ENCODE data around the gene NXN.

DNA sequence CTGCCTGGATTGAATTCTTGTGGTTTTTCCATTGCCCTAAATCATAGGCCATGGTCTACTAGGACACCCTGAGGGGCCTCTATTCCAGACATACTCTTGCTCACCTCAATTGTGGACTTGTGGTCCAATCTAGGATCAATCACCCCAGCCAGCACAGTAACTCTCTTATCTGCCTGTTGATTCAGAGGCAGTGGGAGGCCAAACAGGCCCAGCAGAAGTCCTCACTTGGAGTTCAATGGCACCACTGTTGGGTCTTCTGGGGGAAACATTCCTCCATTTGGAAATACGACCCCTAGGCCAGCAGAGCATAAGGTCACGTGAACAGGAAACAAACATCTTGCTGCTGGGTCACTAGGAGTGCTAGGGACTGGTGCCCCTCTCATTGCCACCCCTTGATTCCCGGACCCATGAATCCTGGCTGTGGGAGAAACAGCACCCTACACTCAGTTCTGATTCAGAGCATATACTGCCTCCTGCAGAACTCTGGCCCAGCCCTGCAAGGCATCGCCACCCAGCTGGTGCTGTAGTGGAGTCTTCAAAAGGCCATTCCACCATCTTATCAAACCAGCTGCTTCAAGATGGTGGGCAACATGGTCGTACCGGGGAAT, 6.8 kb upstream of the NXN start:
- TF ChIP-seq, protein P1, sequence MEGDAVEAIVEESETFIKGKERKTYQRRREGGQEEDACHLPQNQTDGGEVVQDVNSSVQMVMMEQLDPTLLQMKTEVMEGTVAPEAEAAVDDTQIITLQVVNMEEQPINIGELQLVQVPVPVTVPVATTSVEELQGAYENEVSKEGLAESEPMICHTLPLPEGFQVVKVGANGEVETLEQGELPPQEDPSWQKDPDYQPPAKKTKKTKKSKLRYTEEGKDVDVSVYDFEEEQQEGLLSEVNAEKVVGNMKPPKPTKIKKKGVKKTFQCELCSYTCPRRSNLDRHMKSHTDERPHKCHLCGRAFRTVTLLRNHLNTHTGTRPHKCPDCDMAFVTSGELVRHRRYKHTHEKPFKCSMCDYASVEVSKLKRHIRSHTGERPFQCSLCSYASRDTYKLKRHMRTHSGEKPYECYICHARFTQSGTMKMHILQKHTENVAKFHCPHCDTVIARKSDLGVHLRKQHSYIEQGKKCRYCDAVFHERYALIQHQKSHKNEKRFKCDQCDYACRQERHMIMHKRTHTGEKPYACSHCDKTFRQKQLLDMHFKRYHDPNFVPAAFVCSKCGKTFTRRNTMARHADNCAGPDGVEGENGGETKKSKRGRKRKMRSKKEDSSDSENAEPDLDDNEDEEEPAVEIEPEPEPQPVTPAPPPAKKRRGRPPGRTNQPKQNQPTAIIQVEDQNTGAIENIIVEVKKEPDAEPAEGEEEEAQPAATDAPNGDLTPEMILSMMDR (IDR thresholded peaks at IDR 0.05): no peak
- TF ChIP-seq POLR2A (IDR thresholded peaks at IDR 0.05): no peak

Data from ovary (tissue), 3 donors.